Stimulated activated CD4-positive, alpha-beta T cell treated with anti-CD3 and anti-CD28 coated beads, Interleukin-12 subunit alpha, Interleukin-12 subunit beta, amount 100 ng/mL, for 24 hours (primary cell): Measurements from ENCODE around the gene RTBDN.
"Not testable (repeated sequence)": the region's sequence is repeated elsewhere in the genome, so short reads cannot be mapped to it uniquely, and the experiment has no call there.

Experiments used
- DNase-seq, 2 experiments: peaks; one replicate each; pipeline ENCODE4 v3.0.0-alpha.2; 2020; ENCODE audit warnings: low read depth in 2 of 2

Gene RTBDN

DNA sequence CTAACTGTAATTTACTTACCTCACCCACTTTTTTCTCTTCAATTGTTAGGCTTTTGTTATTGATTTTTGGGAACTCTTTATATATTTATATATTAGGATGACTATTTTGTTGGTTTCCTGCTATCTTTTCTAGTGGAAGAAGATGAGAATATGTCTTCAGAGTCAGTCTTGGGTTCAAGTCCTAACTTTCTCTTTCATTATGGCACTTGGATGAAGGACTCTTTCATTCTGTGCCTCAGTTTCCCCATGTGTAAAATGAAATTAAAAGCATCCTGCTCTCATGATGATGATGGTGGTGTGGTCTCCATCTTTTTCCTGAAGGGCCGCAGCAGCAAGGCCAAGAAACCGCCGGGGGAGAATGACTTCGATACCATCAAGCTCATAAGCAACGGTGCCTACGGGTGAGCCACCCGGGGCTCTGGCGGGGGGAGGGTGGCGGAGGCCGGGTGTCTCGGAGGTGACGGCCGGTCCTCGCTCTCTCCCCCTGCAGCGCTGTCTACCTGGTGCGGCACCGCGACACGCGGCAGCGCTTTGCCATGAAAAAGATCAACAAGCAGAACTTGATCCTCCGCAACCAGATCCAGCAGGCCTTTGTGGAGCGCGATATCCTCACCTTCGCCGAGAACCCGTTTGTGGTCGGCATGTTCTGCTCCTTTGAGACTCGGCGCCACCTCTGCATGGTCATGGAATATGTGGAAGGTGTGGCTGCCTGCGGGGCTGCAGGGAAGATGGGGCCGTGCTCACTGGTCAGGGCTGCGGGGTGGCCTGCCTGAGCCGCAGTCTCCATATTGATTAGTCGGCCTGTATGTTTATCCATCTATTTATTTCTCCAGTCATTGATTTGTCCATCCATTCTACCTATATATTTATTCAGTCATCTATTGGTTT lies 23.9 kb upstream of the RTBDN start:
- DNase-seq, result no peak

DNA sequence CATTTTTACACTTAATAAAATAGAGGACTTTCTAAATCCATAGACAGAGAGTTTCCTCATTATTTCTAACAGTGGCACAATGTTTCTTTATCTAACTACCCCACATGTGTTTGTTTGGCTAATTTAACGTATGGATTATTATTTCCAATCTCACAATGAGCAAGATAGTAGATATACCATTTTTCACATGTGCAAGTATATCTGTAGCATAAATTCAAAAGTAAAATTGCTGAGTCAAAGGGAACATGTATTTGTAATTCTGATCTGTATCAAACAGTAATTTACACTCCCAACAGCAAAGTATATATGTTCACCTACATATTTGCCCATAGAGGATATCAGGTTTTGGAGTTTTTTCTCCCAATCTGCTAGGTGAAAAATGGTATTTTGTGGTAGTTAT lies 22.3 kb upstream of the RTBDN start:
- no peak for DNase-seq

DNA sequence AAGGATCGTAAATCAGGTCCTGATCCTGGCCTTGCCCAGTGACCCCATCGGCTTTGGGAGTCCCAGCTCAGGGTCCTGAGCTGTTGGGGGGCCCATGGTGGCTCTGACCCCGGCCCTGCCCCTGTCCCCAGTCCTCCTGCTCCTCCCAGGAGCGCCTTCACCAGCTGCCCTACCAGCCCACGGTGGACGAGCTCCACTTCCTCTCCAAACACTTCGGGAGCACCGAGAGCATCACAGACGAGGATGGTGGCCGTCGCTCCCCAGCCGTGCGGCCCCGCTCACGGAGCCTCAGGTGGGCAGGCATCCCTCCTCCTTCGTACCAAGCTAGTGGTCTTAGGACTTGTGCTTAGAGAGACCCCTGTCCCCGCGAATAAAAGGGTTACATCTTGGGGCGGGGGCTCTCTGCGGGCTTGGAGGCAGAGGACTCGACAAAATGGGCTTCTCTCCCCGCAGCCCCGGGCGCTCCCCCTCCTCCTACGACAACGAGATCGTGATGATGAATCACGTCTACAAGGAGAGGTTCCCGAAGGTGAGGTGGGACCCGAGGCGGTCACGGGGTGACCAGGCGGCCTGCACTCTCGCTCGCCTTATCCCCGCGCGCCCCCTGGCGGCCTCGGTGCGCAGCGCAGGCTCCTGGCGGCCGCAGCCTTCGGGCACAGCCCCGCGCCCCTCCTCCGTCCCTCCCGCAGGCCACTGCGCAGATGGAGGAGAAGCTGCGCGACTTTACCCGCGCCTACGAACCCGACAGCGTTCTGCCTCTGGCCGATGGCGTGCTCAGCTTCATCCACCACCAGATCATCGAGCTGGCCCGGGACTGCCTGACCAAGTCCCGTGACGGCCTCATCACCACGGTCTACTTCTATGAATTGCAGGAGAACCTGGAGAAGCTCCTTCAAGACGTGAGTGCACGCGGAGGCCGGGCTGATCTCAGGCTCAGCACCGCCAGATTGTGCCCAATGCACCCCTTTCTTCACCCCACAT lies 13.1 kb upstream of the RTBDN start:
- DNase-seq, result peak; percentile 69 to 83

DNA sequence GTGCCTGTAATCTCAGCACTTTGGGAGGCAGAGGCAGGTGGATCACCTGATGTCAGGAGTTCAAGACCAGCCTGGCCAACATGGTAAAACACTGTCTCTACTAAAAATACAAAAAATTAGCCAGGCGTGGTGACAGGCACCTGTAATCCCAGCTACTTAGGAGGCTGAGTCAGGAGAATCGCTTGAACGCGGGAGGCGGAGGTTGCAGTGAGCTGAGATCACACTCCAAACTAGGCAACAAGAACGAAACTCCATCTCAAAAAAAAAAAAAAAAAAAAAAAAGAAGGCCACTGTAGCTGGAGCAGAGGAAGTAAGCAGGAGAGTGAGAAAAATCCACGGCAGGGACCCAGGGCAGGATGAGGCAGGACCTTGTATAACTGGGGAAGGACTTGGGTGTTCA lies 12.2 kb upstream of the RTBDN start:
- not testable (repeated sequence) for DNase-seq

DNA sequence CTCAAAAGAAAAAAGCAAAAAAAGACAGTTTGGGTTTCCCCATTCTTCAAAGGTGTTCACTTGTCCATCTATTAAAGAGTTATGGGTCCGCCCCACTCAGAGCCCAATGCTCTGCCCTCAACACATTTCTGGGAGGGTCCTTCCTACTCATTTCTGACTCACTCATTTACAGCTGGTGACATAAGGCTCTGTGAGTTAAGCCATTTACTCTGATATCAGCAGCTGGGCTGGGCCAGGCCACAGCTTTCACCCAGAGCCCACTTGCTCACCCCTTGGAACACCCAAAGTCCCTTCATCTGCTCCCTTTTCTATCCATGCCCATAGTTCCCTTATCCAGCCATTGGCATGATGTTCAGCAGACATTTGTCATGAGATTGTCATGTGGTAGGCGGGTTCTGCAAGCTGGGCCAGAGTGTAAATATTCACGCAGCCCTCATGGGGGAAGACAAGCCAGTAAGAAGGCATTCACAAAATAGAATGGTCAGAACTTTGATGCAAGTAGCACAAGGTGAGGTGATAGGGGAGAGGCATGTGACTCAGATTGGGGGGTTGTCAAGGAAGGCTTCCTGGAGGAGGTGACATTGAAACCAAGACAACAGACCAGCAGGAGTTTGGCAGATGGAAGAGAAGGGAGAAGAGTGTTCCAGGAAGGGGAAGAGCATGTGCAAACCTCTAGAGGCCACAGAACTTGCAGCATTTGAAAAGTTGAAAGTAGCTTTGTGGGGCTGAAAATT lies 9.8 kb upstream of the RTBDN start:
- no peak for DNase-seq

DNA sequence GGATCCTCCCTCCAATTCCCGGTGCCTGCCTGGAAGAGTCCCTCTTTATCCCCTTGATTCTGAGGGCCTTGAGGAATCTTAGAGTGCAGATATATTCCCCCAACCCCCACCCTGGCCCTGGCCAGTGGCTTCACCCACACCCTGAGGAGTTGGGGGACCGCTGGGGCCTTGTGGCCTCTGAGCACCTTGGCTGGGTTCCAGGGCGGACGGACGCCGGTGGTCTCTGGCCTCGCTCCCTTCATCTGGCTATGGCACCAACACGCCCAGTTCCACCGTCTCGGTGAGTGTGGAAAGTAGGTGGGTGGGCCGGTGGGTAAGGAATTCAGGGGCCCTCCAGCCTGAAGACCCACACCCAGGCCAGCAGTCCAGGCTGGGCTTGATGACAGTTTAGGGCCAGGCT lies 8.9 kb upstream of the RTBDN start:
- DNase-seq, result no peak

DNA sequence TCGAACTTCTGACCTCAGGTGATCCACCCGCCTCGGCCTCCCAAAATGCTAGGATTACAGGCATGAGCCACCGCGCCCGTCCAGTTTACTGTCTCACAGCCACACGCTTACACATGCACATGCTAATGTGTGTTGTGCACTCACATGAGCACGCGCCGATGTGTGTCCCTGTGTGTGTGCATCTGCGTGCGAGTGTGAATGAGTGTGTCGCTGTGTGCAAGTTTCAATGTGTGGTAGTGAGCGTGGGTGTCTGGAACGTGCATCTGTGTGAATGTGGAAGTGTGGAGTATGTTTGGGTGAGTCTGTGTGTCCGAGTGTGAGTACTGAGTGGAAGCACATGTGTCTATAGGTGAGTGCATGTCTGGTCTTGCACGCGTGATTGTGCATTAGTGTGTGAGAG lies 8.1 kb upstream of the RTBDN start:
- no peak for DNase-seq

DNA sequence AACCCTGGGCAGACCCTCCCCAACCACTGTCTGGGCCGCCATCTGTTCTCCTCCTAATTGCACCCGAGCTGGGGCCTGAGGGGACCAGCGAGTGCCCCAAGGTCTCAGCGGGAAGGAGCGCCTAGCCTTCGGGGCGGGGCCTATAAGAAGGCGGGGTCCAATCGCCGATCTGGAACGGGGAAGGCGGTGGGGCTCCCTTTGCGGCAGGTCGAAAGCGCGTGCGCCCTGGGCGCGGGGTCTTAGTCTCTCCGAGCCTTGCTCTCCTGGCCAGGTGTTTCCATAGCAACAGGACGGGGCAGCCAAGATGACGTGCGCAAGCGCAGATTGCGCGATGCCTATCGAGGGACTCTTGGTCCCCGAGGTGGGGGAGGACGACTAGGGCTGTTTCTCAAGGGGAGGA lies 6.7 kb upstream of the RTBDN start:
- DNase-seq, result no peak

DNA sequence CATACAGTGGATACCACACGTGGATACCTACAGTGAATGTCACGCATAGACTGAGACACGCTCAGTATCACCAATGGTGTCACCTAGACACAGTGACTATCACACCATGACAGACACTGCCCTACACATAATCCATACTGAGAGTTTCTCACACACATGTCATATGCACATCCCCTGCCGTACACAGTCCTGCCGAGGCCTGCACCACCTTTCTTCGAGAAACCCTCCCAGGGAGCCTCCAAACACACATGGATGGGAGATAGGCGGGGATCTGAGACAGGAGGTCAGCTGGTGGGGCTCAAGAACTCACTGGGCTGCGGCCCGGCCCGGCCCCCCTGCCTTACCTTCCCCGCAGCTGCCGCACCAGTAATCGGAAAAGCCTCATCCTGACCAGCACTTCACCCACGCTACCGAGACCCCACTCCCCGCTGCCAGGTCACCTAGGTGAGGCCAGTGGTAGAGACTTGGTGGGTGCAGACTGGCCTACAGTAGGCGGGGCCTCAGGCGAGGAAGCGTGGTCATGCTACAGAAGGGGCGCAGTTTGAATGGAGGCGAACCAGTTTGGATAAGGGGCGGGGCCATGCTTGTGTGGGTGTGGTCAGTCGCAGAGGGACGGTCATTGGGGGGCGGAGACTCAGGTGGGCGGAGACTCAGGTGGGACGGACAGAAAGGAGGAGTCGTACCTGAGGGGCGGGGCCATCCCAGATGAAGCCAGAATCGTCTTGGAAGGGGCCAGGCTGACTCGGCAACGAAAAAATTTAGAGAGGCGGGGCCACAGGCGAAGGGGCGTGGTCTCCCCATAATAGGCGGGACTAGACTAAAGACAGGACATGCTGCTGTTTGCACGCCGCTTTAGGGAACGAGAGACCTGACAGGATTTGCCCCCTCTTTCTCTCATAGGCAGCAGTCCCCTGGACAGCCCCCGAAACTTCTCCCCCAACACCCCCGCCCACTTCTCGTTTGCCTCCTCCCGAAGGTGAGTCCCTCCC lies 6.0 kb upstream of the RTBDN start:
- DNase-seq, result peak in 1 of 2 experiments; percentile 64

DNA sequence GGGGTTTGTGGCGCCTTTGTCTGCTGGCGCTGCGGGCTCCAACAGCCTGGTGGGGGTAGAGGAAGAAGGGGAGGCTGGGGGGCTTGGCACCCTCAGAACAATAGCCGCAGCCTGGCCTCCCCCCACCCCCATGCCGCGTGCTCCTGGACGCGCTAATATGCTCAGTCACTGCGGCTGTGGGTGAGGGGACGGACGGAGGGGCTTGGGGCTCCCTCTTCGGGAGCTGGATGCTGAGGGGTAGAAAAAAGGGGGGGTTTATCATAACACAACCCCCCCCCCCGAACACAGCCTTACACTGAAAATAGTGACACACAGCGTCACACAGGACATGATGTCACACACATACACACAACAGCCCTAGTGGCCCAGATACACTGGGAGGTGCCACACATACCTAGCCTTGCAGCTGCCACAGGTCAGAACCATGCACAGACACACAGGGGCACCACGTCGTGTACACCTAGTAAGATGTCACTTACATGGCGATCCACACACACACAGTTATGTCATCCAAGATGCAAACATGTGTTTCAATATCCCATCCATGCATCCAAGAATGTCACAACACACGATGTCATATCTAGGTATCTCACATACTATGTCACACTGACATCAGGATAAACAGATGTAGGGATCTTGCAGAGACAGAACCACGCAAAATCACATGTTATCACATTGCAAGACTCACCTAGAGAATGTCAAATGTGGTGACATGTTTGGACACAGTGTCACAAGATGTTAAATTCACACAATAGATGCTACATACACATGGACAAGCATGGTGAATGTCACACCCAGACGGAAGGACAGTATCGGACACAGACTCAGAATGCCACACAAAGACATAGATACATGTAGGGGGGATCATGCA lies 4.7 kb upstream of the RTBDN start:
- no peak for DNase-seq

DNA sequence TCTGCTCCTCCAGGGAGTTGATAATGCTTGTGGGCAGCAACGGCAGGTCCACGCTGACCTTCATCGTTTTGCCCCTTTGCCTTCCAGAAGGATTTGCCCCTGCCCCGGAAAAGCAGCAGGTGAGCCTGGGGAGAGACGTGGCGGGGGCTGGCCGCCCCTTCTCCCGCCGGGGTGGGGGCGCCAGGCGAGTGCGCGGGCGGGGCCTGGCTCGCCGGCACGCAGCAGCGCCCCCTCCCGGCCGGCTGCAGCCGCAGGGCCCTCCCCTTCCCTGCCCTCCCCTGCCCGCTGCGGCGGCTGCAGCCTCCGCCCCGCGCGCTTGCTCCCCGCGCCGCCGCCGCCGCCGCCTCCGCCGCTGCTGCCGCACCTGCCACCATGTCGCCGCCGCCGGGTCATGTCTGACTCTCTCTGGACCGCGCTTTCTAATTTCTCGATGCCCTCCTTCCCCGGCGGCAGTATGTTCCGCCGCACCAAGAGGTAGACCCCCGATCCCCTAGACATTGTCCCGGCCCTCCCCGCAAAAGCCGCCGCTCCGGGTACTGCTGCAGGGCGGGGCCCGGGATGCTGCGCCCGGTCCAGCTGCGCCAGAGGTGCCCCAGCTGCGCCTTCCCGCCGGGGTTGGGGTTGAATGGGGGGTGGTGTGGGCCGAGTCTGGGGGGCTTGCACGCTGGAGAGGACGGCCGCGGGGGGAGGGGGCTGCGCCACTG lies 4.0 kb upstream of the RTBDN start, which contains the start of gene MAST1:
Gene MAST1, plus strand, starts transcription at position 334 of the 704 bp plus-strand sequence. Its CDS starts 58 bp downstream, at position 392.
- peak in 1 of 2 experiments; percentile 37 for DNase-seq

DNA sequence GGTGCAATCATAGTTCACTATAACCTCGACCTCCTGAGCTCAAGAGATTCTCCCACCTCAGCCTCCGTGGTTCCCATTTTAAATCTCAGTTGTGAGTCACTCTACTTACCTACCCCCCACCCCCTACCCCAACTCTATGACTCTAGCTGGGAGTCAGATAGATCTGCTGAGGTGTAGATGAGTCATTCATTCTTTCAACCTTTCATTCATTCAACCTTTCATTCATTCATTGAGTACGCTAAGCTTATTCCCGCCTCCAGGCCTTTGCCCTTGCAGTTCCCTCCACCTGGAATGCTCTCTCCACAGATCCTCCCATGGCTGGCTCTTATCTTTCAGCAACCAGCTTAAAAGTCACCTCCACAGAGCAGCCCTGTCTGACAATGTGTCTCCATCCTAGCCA lies 2.8 kb upstream of the RTBDN start:
- no peak for DNase-seq

DNA sequence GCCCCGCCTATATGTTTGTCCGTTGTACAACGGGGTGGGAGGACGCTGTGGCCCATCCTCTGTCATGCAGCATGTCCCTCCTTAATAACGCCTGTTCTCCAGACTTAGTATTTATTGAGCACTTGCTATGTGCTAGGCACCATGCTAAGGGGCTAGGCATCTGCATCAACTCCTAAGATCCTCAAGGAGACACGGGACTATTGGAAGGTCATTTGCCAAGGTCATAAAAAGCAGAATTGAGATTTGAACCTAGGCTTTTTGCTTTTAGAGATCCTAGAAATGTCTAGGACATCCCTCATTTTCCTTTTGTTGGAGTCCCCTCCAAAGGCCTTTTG lies 2.1 kb upstream of the RTBDN start:
- no peak for DNase-seq

DNA sequence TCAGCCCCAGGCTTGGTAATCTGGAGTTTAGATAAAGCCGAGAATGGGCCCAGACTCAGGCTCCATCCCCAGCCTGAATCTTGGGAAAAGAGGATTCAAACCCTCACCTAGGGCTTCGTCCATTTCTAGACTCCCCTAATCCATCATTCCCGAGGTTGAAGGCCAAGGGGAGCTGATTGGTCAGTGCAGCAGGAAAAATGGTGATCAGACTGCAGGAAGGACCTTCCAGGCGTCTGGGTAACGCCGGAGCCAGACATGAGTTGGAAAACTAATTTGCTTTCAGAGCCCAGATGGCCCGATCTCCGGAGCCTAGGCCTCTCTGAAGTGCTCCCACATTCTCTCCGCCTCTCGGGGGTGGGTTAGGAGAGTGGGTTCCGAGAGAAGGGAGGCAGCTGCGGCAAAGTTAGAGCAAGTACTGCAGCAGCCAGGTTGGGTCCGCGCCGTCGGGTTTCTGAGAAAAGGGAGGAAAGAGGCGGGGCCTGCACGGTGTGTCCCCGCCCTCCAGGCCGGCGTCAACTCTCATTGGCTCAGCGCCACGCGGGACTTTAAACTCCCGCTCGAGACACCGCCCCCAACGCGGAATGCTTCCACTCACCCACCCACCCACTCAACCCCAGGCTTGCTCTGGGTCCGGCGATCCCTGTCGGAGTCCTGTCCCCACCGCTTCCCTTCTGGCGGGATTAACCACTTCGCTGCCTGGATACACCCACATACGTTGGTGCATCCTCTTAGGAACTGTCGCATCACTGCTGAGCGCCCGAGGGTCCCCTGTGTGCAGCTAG lies 788 bp upstream of the RTBDN start:
- DNase-seq, result peak in 1 of 2 experiments; percentile 28

DNA sequence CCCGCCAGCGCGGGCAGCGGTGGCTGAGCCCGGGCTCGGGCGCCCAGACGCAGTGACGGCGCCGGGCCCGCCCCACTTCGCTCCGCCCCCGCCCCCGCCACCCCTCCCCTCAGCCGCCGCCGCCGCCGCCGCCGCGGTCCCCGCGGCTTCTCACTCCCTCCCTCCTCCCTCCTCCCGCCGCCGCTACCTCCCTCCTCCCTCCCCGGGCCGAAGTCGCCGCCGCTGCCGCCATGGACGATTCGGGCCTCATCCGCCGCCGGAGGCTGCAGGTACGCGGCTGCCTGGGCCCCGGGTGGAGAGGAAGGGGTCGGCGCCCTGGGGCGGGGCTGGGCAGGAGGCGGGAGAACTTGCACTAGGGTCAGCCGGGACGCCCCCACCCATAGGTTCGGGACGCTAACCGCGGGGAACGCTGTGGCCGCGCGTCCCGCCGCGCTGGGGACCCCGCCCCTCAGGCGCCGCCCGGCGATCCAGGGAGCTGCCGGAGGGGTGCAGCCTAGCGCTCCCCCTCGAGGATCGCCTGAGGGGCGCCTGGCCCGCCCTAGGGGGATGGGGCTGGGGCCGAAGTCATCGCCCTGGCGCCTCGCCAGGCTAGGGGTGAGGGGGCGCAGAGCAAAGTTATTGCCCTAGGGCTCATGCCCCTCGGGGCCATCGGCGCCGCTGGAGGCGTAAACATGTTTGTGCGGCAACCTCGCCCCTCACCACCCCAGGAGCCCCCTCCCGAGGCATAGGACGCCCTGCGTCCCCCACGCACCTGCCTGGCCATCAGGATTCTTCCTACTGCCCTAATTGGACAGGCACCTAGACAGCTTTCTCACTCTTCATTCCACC lies 427 bp downstream of the RTBDN start:
- no peak for DNase-seq

DNA sequence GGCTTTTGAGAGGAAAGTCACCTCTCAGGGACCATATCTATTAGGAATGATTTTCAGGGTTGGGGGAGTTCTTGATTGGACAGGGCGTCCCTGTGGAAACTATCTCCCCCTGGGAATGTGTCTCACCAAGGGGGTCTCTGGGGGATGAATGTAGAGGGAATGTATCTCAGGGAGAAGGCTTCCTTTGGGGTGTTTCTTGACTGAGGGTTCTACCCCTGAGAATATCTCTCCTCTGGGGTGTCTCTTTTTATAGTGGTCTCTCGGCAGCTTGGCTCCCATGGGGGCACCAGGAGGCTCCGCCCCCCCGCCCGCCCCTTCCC lies 1.0 kb downstream of the RTBDN start:
- no peak for DNase-seq

DNA sequence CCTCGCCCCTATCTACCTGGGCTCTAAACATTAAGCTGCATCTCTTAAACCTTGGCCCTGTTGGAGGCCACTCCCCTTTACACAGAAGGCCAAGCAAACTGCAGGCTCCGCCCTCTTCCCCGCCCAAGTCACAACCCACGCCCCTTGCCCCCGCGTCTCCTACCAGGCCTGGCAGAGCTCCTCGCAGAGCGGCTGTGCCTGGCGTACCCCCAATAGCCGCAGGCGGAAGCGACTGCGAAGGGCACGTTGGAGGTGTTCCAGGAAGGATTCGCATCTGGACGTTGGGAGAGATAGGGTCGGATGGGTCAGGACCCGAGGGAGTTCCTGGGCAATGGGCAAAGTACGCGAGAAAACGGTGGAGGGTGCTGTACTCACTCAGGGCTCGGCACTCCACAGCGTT lies 5.9 kb downstream of the RTBDN start:
- DNase-seq, result peak in 1 of 2 experiments; percentile 36
